Epithelial cell of esophagus (primary cell): ENCODE results near the gene DNM2.

ENCODE experiments used
- DNase-seq: peaks from one replicate; pipeline ENCODE4 v3.0.0; 2010; ENCODE audit warnings: low read depth
- H3K4me3 ChIP-seq: 2 replicates; pipeline ENCODE4 v1.5.1; 2011; ENCODE audit warnings: mild to moderate bottlenecking, low read length, control low read depth
- CTCF ChIP-seq: IDR thresholded peaks from 2 replicates; pipeline ENCODE4 v1.5.1; 2011; ENCODE audit warnings: low read depth, mild to moderate bottlenecking, low read length, control low read depth, inconsistent platforms; ENCODE audit not compliant: insufficient read depth; ENCODE audit errors: missing control alignments

The DNM2 gene

GRCh38 chr19:10774893-10775292 is 57.0 kb downstream of the DNM2 start:
- TF ChIP-seq CTCF: no peak
- no peak for DNase-seq
- H3K4me3 ChIP-seq: no peak overlapping the region

DNA sequence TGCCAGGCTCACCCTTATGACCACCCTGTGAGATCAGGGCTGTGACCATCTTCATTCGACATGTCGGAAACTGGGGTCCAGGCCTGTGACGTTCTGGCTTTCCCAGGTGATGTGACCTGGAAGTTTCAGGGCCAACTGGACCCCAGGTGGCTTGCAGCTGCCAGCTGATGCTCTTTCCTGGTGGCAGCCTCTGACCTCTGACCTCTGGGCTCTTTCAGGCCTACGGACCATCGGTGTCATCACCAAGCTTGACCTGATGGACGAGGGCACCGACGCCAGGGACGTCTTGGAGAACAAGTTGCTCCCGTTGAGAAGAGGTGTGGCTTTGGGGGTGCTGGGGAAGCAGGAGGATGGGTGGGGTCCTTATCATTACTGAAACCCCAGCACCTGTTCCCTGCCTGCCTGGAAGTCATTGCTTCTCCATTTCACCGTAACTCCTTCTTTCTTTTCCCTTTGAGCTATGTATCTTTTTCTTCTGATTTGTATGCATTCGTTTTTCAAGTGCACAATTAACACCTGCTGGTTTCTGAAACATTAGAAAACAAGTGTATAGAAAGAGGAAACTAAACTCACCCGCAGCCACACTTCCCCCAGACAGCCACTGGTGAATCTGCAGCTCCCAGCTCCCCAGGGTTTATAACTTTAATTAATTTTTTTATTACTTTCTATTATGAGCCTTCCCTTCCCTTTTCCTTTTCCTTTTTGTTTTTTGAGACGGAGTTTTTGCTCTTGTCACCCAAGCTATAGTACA is 59.2 kb downstream of the DNM2 start:
- no peak overlapping the region for H3K4me3 ChIP-seq
- no peak for DNase-seq
- no peak for TF ChIP-seq CTCF

- peak; percentile 36 for DNase-seq
- no peak for TF ChIP-seq CTCF
- H3K4me3 ChIP-seq: no peak overlapping the region
These were observed 62.5 kb downstream of the DNM2 start for GRCh38 chr19:10780368-10780767.

GRCh38 chr19:10782795-10783194 is 64.9 kb downstream of the DNM2 start:
- no peak for DNase-seq
- H3K4me3 ChIP-seq: no peak overlapping the region
- TF ChIP-seq CTCF: no peak

- no peak overlapping the region for H3K4me3 ChIP-seq
- no peak for DNase-seq
- no peak for TF ChIP-seq CTCF
These were observed 66.4 kb downstream of the DNM2 start for GRCh38 chr19:10784257-10784656.

GRCh38 chr19:10788146-10788545 is 70.3 kb downstream of the DNM2 start:
- DNase-seq: no peak
- TF ChIP-seq CTCF: no peak
- H3K4me3 ChIP-seq: no peak overlapping the region

- DNase-seq: no peak
- no peak overlapping the region for H3K4me3 ChIP-seq
- TF ChIP-seq CTCF: no peak
These were observed 72.0 kb downstream of the DNM2 start for GRCh38 chr19:10789866-10790265.
